Panc1 (cell line): ENCODE measurements around the gene PKP1. TPM values are rescaled to one million over a fixed set of nuclear protein-coding genes. Genes with fewer than 3 reads are reported as not detected.

Source experiments
- ATAC-seq: fragments of 200-7000 bp; cut with Tn5 transposase; 2 replicates; pipeline ENCODE4 v1.9.1; 2020; ENCODE audit warnings: mild to moderate bottlenecking, moderate library complexity
- BruUV-seq: library from RNA; stranded (reverse); fragments of 400-500 nt; replicated peaks from 2 replicates; lab custom pipeline; 2021; lab: Mats Ljungman, UMichigan
- CTCF ChIA-PET: fragments of 300-600 bp; sonication (Branson Sonifier 250); formaldehyde crosslinking; loops from one replicate; lab custom pipeline; 2022; ENCODE audit warnings: antibody characterized with exemption; lab: Charles Lee
- POLR2A ChIA-PET: fragments of 300-600 bp; sonication (Branson Sonifier 250); formaldehyde crosslinking; loops from one replicate; lab custom pipeline; 2022; ENCODE audit warnings: antibody characterized with exemption; lab: Charles Lee
- DNase-seq: peaks from one replicate; pipeline ENCODE4 v3.0.0-alpha.2; 2010; ENCODE audit warnings: low read depth, low spot score
- H3K27ac ChIP-seq: 2 replicates; pipeline ENCODE4 v1.5.1; 2011; ENCODE audit warnings: mild to moderate bottlenecking, low read length, inconsistent platforms
- H3K27me3 ChIP-seq: fragments of 200-500 bp; sonication (Bioruptor generic); 2 replicates; pipeline ENCODE4 v1.6.0; 2014; ENCODE audit warnings: low read length, inconsistent platforms; ENCODE audit not compliant: control insufficient read depth, insufficient read depth
- H3K36me3 ChIP-seq: fragments of 200-500 bp; sonication (Bioruptor generic); 2 replicates; pipeline ENCODE4 v1.5.1; 2014; ENCODE audit warnings: inconsistent platforms, mild to moderate bottlenecking, low read length, moderate library complexity; ENCODE audit not compliant: control insufficient read depth, insufficient read depth
- H3K4me1 ChIP-seq: 2 replicates; pipeline ENCODE4 v1.5.1; 2011; ENCODE audit warnings: inconsistent platforms, mild to moderate bottlenecking, low read length, moderate library complexity; ENCODE audit not compliant: control insufficient read depth, insufficient read depth
- H3K4me3 ChIP-seq, 2 experiments: 2 replicates each; pipeline ENCODE4 v1.5.1; 2011 to 2012; ENCODE audit warnings: low read depth in 2 of 2, low read length in 2 of 2, mild to moderate bottlenecking in 2 of 2, inconsistent platforms in 1 of 2, moderate library complexity in 1 of 2
- H3K9me3 ChIP-seq: fragments of 200-500 bp; sonication (Bioruptor generic); 2 replicates; pipeline ENCODE4 v1.5.1; 2014; ENCODE audit warnings: low read depth, mild to moderate bottlenecking, inconsistent platforms, low read length, moderate library complexity; ENCODE audit not compliant: control insufficient read depth, insufficient read depth
- CTCF ChIP-seq: fragments of 450-650 bp; IDR thresholded peaks from 2 replicates; pipeline ENCODE4 v1.5.1; 2017; ENCODE audit warnings: mild to moderate bottlenecking
- POLR2AphosphoS5 ChIP-seq: IDR thresholded peaks from 2 replicates; pipeline ENCODE4 v1.6.1; 2012; ENCODE audit warnings: mild to moderate bottlenecking, low read depth, low read length, moderate library complexity
- REST ChIP-seq, 2 experiments: IDR thresholded peaks; 2 replicates each; pipeline ENCODE4 v1.6.1; 2011 to 2012; ENCODE audit warnings: low read depth in 2 of 2, control low read depth in 1 of 2, low read length in 1 of 2, mild to moderate bottlenecking in 1 of 2, moderate library complexity in 1 of 2; ENCODE audit not compliant: insufficient read depth in 1 of 2
- SIN3A ChIP-seq: IDR thresholded peaks from 2 replicates; pipeline ENCODE4 v1.6.1; 2012; ENCODE audit warnings: low read depth, mild to moderate bottlenecking, low read length, moderate library complexity, borderline replicate concordance; ENCODE audit not compliant: insufficient read depth
- TCF7L2 ChIP-seq: IDR thresholded peaks from 2 replicates; pipeline ENCODE4 v1.6.1; 2011; ENCODE audit warnings: mild to moderate bottlenecking, low read depth, low read length, inconsistent platforms
- in situ Hi-C: cut with HindIII; loops from 2 replicates; pipeline ENCODE4 v1.10.0; 2016; ENCODE audit warnings: low sequenced_read_pairs, low pct_unique_long_range_greater_than_20kb
- intact Hi-C: fragments of 100-400 bp; cut with micrococcal nuclease; formaldehyde crosslinking; loops from one replicate; pipeline ENCODE4 v1.10.0; 2022; ENCODE audit not compliant: unreplicated experiment
- total RNA-seq: library from RNA; stranded (reverse); gene quantifications from one replicate; pipeline ENCODE4 v1.2.1, GENCODE V29; 2021; ENCODE audit not compliant: unreplicated experiment

The PKP1 gene
- total RNA-seq, 1 experiment from 2014 or later, result 0.44 TPM

GRCh38 chr1:201245082-201245481, 38.2 kb upstream of the PKP1 start:
- no peak for DNase-seq
- Histone ChIP-seq H3K36me3 (no peaks in the 10 kb centered on the region), H3K27me3 (peaks cover 51% of the 10 kb centered on the region), H3K9me3 (no peaks in the 10 kb centered on the region), H3K4me1 (no peaks in the 10 kb centered on the region), H3K4me3 (no peak overlapping the region), H3K27ac (no peak overlapping the region)
- no TSS peak for BruUV-seq
- CTCF ChIA-PET, result interaction anchor here (0.6 kb wide), 1 partner anchor 103 kb away, joined by 3 read pairs; no protein-coding TSS in a partner anchor
- in situ Hi-C loops (no loop called here), intact Hi-C loops (no loop called here)
- ATAC-seq, result no peak
- POLR2A ChIA-PET, result no interaction called here
- TF ChIP-seq TCF7L2 (no peak), CTCF (no peak)

- ChIA-PET CTCF (interaction anchor here (0.8 kb wide), 1 partner anchor 100 kb away, joined by 4 read pairs; no protein-coding TSS in a partner anchor), POLR2A (no interaction called here)
- ATAC-seq (no peak), DNase-seq (no peak)
- H3K27me3 ChIP-seq, result peaks cover 17% of the 10 kb centered on the region
- H3K4me1 ChIP-seq, result no peaks in the 10 kb centered on the region
- H3K4me3 ChIP-seq, result no peak overlapping the region
- no TSS peak for BruUV-seq
- intact Hi-C loops, result no loop called here
- no peak for TF ChIP-seq SIN3A
- no peak for TF ChIP-seq POLR2AphosphoS5
- TF ChIP-seq TCF7L2, result no peak
- no peak for TF ChIP-seq CTCF
- no peak for TF ChIP-seq REST (IDR thresholded peaks at IDR 0.05; ENCODE audit: insufficient read depth in 1 of 2, low read depth in 2 of 2, low read length in 1 of 2)
- H3K36me3 ChIP-seq, result no peaks in the 10 kb centered on the region
- H3K27ac ChIP-seq, result no peak overlapping the region
- in situ Hi-C loops, result no loop called here
- H3K9me3 ChIP-seq, result no peaks in the 10 kb centered on the region
Observed at GRCh38 chr1:201248721-201249559, 34.4 kb upstream of the PKP1 start.
